Smooth muscle cell of the umbilical artery (primary cell): ENCODE measurements around the gene TRIM25. TPM values are rescaled to one million over a fixed set of nuclear protein-coding genes. Genes with fewer than 3 reads are reported as not detected.

ENCODE experiments used
- total RNA-seq: library from RNA; depleted of rRNA; stranded (reverse); fragments of >200 nt; gene quantifications from 2 replicates; pipeline ENCODE4 v1.2.3, GENCODE V29; 2014

TRIM25 gene, protein sequence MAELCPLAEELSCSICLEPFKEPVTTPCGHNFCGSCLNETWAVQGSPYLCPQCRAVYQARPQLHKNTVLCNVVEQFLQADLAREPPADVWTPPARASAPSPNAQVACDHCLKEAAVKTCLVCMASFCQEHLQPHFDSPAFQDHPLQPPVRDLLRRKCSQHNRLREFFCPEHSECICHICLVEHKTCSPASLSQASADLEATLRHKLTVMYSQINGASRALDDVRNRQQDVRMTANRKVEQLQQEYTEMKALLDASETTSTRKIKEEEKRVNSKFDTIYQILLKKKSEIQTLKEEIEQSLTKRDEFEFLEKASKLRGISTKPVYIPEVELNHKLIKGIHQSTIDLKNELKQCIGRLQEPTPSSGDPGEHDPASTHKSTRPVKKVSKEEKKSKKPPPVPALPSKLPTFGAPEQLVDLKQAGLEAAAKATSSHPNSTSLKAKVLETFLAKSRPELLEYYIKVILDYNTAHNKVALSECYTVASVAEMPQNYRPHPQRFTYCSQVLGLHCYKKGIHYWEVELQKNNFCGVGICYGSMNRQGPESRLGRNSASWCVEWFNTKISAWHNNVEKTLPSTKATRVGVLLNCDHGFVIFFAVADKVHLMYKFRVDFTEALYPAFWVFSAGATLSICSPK
- 14.8 and 23.8 TPM in 2 replicates for total RNA-seq

DNA sequence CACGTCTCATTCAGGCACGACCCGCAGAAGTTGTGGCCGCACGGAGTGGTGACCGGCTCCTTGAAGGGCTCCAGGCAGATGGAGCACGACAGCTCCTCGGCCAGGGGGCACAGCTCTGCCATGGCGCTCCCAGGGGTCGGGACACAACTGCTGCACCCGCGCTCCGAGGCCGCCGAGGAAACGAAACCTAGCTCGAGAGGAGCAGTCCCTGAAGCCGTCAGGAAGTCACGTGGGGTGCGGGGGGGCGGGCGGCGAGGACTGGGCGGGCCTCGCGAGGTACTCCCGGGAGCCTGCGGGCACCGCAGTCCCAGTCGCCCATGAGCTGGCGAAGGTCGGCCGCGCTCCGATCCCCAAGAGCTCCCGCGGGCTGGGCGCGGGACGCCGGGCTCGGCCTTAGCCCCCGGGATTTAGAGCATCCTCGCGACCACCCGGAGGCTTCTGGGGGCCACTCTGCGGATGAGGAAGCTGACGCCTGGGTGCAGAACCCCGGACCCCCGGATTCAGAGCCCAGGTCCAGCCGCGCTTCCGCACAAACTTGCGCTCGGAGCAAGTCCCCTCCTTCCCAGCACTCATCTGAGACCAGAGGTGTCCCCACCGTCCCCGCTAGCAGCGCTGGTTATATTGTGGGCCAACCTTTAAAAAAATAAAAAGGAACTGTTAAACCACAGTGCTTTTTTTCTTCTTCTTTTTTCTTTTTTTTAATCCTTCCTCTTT is at the start of gene TRIM25:
Gene TRIM25 (minus strand): TSS at position 183 of the 714 bp plus-strand sequence. CDS start 61 bp downstream, at position 122.

DNA sequence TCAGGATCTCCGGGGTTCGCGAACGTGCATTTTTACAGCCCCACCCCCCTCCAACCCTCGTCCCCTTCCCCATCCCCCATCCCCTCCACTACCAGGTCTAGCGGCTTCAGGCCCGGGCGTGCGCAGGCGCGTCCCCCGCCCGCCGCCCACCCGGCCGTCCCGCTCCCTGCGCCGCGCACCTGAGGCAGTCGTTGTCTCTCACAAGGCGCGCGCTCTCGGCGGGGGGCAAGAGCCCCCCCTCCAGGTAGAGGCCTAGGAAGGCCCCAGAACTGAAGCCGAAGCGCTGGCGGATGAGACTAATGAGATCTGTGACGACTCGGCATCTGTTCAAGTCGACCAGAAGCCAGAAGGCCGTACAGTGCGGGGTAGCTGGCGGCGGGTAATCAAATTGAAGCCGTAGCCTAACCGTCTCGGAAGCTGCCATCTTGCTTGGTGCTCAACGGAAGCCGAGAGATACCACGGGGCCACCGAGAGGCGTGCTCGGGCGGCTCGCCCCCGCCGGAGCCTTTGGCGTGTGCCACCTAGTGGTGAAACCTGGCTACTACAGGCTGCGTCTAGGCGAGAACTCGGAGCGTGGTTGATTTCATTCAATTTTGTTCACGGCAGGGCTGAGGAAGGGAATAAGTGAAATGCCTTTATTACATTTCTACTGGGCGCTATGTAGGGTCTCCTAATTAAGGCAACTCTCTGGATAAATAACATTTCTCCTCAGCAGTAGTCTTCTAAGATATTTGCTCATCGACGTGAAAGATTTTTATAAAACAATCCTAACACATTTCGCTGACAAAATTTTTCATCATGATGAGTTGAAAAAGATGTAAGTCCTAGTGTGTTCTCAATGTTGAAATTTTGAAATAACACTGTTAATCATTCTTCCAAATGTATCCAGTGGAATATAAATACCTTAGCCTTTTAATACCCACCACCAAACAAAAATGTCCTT is 47.0 kb upstream of the TRIM25 start, which contains the start of gene COIL:
Gene COIL (minus strand): TSS at position 455 of the 943 bp plus-strand sequence. CDS start 31 bp downstream, at position 424.

Other genes starting within 250 kb of the TRIM25 start
- gene C17orf67, start 80.1 kb downstream of the TRIM25 start, total RNA-seq, result 0.59 and 0.78 TPM in 2 replicates
- 5.9 and 7.7 TPM in 2 replicates for gene DGKE, start 79.9 kb downstream of the TRIM25 start, total RNA-seq
- gene COIL, start 47.0 kb upstream of the TRIM25 start, total RNA-seq, result 14.5 and 14.6 TPM in 2 replicates
- 76.2 and 117 TPM in 2 replicates for gene SCPEP1, start 64.1 kb upstream of the TRIM25 start, total RNA-seq
- gene AKAP1, start 171.2 kb upstream of the TRIM25 start, total RNA-seq, result 11.9 and 14.7 TPM in 2 replicates